Lower leg skin (tissue), 4 donors: ENCODE results near the gene KCNE3. TPM values are rescaled to one million over a fixed set of nuclear protein-coding genes. Genes with fewer than 3 reads are reported as not detected.
"Not testable (repeated sequence)": the region's sequence is repeated elsewhere in the genome, so short reads cannot be mapped to it uniquely, and the experiment has no call there.

Experiments
- DNase-seq, 2 donors: peaks; one replicate each; pipeline ENCODE4 v3.0.0-alpha.2; 2019; ENCODE audit warnings: low spot score in 2 of 2
- H3K4me3 ChIP-seq: fragments of 200-600 bp; sonication (generic); 2 replicates; pipeline ENCODE4 v1.5.1; 2017; ENCODE audit warnings: mild to moderate bottlenecking, low read depth; ENCODE audit not compliant: poor library complexity, severe bottlenecking
- CTCF ChIP-seq, 3 donors: fragments of 450-650 bp; IDR thresholded peaks; one replicate each; pipeline ENCODE4 v1.5.1; 2016; ENCODE audit warnings: antibody characterized with exemption in 3 of 3, mild to moderate bottlenecking in 3 of 3, moderate library complexity in 2 of 3
- POLR2A ChIP-seq, 2 donors: fragments of 450-650 bp; IDR thresholded peaks; one replicate each; pipeline ENCODE4 v1.6.1; 2016 to 2017; ENCODE audit warnings: antibody characterized with exemption in 2 of 2, mild to moderate bottlenecking in 1 of 2, moderate library complexity in 1 of 2
- WGBS, 2 donors: methylation state at CpG; one replicate each; pipeline ENCODE4 v1.1.5; 2018; 5-methylcytosine and 5-hydroxymethylcytosine counted together
- intact Hi-C: fragments of 100-400 bp; cut with DNase I; formaldehyde crosslinking; loops from one replicate; pipeline ENCODE4 v1.15.0; 2023; ENCODE audit warnings: low total_unique reads
- total RNA-seq, 4 donors: library from RNA; depleted of rRNA; stranded (reverse); fragments of >200 nt; gene quantifications; one replicate each; pipeline ENCODE4 v1.1.0, GENCODE V29; 2016

Gene KCNE3
- total RNA-seq, 4 donors from 2014 or later: 0.08 to 2.0 (median 1.9) TPM; not detected in 1

- intact Hi-C loops: no loop called here
- H3K4me3 ChIP-seq: no peak overlapping the region
- TF ChIP-seq CTCF (IDR thresholded peaks at IDR 0.05): no peak
- TF ChIP-seq POLR2A (IDR thresholded peaks at IDR 0.05): no peak
- WGBS, 2 donors: 66 to 77% methylated on average over 4 of the region's 4 CpGs
- no peak for DNase-seq
Measured at GRCh38 chr11:74417860-74418508, 49.4 kb downstream of the KCNE3 start.

GRCh38 chr11:74417379-74417804, 50.0 kb downstream of the KCNE3 start:
- no peak overlapping the region for H3K4me3 ChIP-seq
- TF ChIP-seq POLR2A (IDR thresholded peaks at IDR 0.05) (no peak), CTCF (IDR thresholded peaks at IDR 0.05) (no peak)
- intact Hi-C loops: no loop called here
- WGBS, 2 donors: 19 to 23% methylated on average over 1 of the region's 1 CpG
- DNase-seq: no peak

GRCh38 chr11:74416974-74417373, 50.4 kb downstream of the KCNE3 start:
- intact Hi-C loops, H3K4me3 ChIP-seq, DNase-seq: not testable (repeated sequence)
- 38 to 75% methylated on average over 1 of the region's 1 CpG for WGBS, 2 donors

GRCh38 chr11:74412733-74413359, 54.5 kb downstream of the KCNE3 start:
- WGBS, 2 donors: 58 to 71% methylated on average over 11 of the region's 11 CpGs
- no peak overlapping the region for H3K4me3 ChIP-seq
- no peak for TF ChIP-seq POLR2A (IDR thresholded peaks at IDR 0.05)
- no peak for TF ChIP-seq CTCF (IDR thresholded peaks at IDR 0.05)
- DNase-seq: no peak
- intact Hi-C loops: no loop called here

- WGBS, 2 donors: 69 to 76% methylated on average over 2 of the region's 2 CpGs
Measured at GRCh38 chr11:74412321-74412720, 55.0 kb downstream of the KCNE3 start.

More at GRCh38 chr11:74412321-74412720, 55.0 kb downstream of the KCNE3 start:
- intact Hi-C loops: no loop called here
- no peak for DNase-seq
- TF ChIP-seq POLR2A (IDR thresholded peaks at IDR 0.05) (no peak), CTCF (IDR thresholded peaks at IDR 0.05) (no peak)
- H3K4me3 ChIP-seq: no peak overlapping the region
